K562 (cell line): ENCODE results near the gene PIK3C2G. TPM values are rescaled to one million over a fixed set of nuclear protein-coding genes. Genes with fewer than 3 reads are reported as not detected.

Experiments used
- ATAC-seq: fragments of 200-7000 bp; cut with Tn5 transposase; 3 replicates; pipeline ENCODE4 v1.9.1; 2020; ENCODE audit warnings: moderate library complexity
- BruUV-seq: library from RNA; stranded (reverse); fragments of 400-500 nt; replicated peaks from 2 replicates; lab custom pipeline; 2021; lab: Mats Ljungman, UMichigan
- CTCF ChIA-PET: fragments of 300-600 bp; formaldehyde crosslinking; extraction: SDS; loops from one replicate; lab custom pipeline; 2021; ENCODE audit warnings: low intra/inter-chr PET ratio; lab: Yijun Ruan, JAX
- POLR2A ChIA-PET: fragments of 300-600, 350-650 bp; sonication (Branson Sonifier 250); formaldehyde crosslinking; extraction: SDS; loops from one replicate; lab custom pipeline; 2021; ENCODE audit warnings: antibody characterized with exemption, inconsistent platforms; lab: Yijun Ruan, JAX
- DNase-seq, 4 experiments: peaks; one replicate each; pipeline versions ENCODE4 v3.0.0 to v3.0.0-alpha.2; 2011 to 2018; ENCODE audit warnings: low spot score in 3 of 4, mixed read lengths in 3 of 4; ENCODE audit errors: extremely low read depth in 1 of 4
- FAIRE-seq: peaks from 2 replicates; lab custom pipeline; 2011; peaks lifted over from hg19 to GRCh38; lab: Jason Lieb, UNC
- H2AFZ ChIP-seq: 2 replicates; pipeline ENCODE4 v1.6.0; 2011; ENCODE audit warnings: low read depth, low read length, control low read depth, inconsistent platforms
- H3K27ac ChIP-seq: fragments of 200-600 bp; 3 replicates; pipeline ENCODE4 v1.8.0; 2011; ENCODE audit warnings: low read depth, mild to moderate bottlenecking, control low read depth, inconsistent platforms, low read length, moderate library complexity, mixed read lengths; ENCODE audit errors: extremely low read depth
- H3K27me3 ChIP-seq, 2 experiments: fragments of 300-600 bp in 1 of 2; 2 replicates in 1 of 2; 3 replicates in 1 of 2; pipeline versions ENCODE4 v1.6.0 to v1.8.0; 2011; ENCODE audit warnings: inconsistent platforms in 2 of 2, low read length in 2 of 2, mild to moderate bottlenecking in 1 of 2, mixed read lengths in 1 of 2, moderate library complexity in 1 of 2; ENCODE audit not compliant: control insufficient read depth in 2 of 2, insufficient read depth in 2 of 2
- H3K36me3 ChIP-seq: fragments of 300-600 bp; 3 replicates; pipeline ENCODE4 v1.8.0; 2011; ENCODE audit warnings: mild to moderate bottlenecking, low read length, inconsistent platforms; ENCODE audit not compliant: control insufficient read depth, insufficient read depth
- H3K4me1 ChIP-seq, 2 experiments: fragments of 200-600 bp in 1 of 2; replicated peaks in 1 of 2; 2 replicates in 1 of 2; 3 replicates in 1 of 2; pipeline versions ENCODE4 v1.5.1 to v1.8.0; 2011; ENCODE audit warnings: inconsistent platforms in 2 of 2, low read length in 2 of 2, mild to moderate bottlenecking in 1 of 2, mixed read lengths in 1 of 2, moderate library complexity in 1 of 2; ENCODE audit not compliant: control insufficient read depth in 2 of 2, insufficient read depth in 2 of 2
- H3K4me2 ChIP-seq: 2 replicates; pipeline ENCODE4 v1.6.1; 2011; ENCODE audit warnings: low read length, control low read depth, inconsistent platforms, mixed read lengths; ENCODE audit not compliant: insufficient read depth
- H3K4me3 ChIP-seq: fragments of 200-600 bp; sonication (generic), shearing (Covaris generic); 2 replicates; pipeline ENCODE4 v1.5.1; 2016; ENCODE audit warnings: control low read depth, inconsistent platforms
- H3K79me2 ChIP-seq: fragments of 200-600 bp; 3 replicates; pipeline ENCODE4 v1.8.0; 2011; ENCODE audit warnings: low read length, inconsistent platforms; ENCODE audit not compliant: control insufficient read depth, insufficient read depth
- H3K9ac ChIP-seq, 2 experiments: 2 replicates each; pipeline versions ENCODE4 v1.6.0 to v1.6.1; 2011; ENCODE audit warnings: low read depth in 2 of 2, low read length in 2 of 2, control low read depth in 1 of 2, inconsistent platforms in 1 of 2, mild to moderate bottlenecking in 1 of 2, mixed read lengths in 1 of 2; ENCODE audit not compliant: insufficient read depth in 1 of 2
- H3K9me1 ChIP-seq: one replicate; pipeline ENCODE4 v1.6.0; 2011; ENCODE audit warnings: inconsistent platforms, mild to moderate bottlenecking, low read length, moderate library complexity; ENCODE audit not compliant: control insufficient read depth, insufficient read depth
- H3K9me3 ChIP-seq: replicated peaks from 2 replicates; pipeline ENCODE4 v1.5.1; 2011; ENCODE audit warnings: low read depth, low read length, inconsistent platforms; ENCODE audit not compliant: control insufficient read depth, insufficient read depth
- H4K20me1 ChIP-seq: replicated peaks from 2 replicates; pipeline ENCODE4 v1.6.1; 2011; ENCODE audit warnings: low read length, inconsistent platforms, mixed read lengths; ENCODE audit not compliant: control insufficient read depth, insufficient read depth
- BMI1 ChIP-seq: fragments of 150-350 bp; IDR thresholded peaks from 2 replicates; pipeline ENCODE4 v1.6.1; 2014; ENCODE audit warnings: low read length
- GATAD2A ChIP-seq: fragments of 450-650 bp; IDR thresholded peaks from 2 replicates; pipeline ENCODE4 v1.6.1; 2017
- KDM2B ChIP-seq: fragments of 250-450 bp; sonication (Bioruptor Pico); IDR thresholded peaks from 2 replicates; pipeline ENCODE4 v1.8.0; 2021; ENCODE audit warnings: mild to moderate bottlenecking, moderate library complexity
- LARP7 ChIP-seq: fragments of 450-650 bp; IDR thresholded peaks from 2 replicates; pipeline ENCODE4 v1.6.1; 2016
- MAFG ChIP-seq: fragments of 450-650 bp; conservative IDR thresholded peaks from 2 replicates; pipeline ENCODE4 v1.6.1; 2016; ENCODE audit warnings: missing genetic modification characterization, missing compliant biosample characterization
- MTA2 ChIP-seq: fragments of 450-650 bp; IDR thresholded peaks from 2 replicates; pipeline ENCODE4 v1.6.1; 2016; ENCODE audit warnings: low read depth
- SLC30A9 ChIP-seq: fragments of 250-450 bp; sonication (Bioruptor Pico); IDR thresholded peaks from 2 replicates; pipeline ENCODE4 v1.8.0; 2022; ENCODE audit warnings: mild to moderate bottlenecking, moderate library complexity
- ZBTB43 ChIP-seq: sonication (generic); formaldehyde crosslinking; IDR thresholded peaks from 2 replicates; pipeline ENCODE4 v1.8.0; 2023; ENCODE audit warnings: mild to moderate bottlenecking, missing genetic modification reagents
- ZBTB5 ChIP-seq: fragments of 450-650 bp; IDR thresholded peaks from 2 replicates; pipeline ENCODE4 v1.6.1; 2017; ENCODE audit warnings: antibody characterized with exemption
- ZNF277 ChIP-seq: fragments of 250-450 bp; sonication (Bioruptor Pico); IDR thresholded peaks from 2 replicates; pipeline ENCODE4 v1.8.0; 2022; ENCODE audit warnings: inconsistent platforms, mild to moderate bottlenecking, moderate library complexity, borderline replicate concordance
- ZNF316 ChIP-seq: fragments of 450-650 bp; IDR thresholded peaks from 2 replicates; pipeline ENCODE4 v1.6.1; 2016
- ZNF518B ChIP-seq: fragments of 250-450 bp; sonication (Bioruptor Pico); IDR thresholded peaks from 2 replicates; pipeline ENCODE4 v1.5.0; 2021; ENCODE audit warnings: mild to moderate bottlenecking, moderate library complexity
- WGBS: fragments of 100-300 bp; shearing (Covaris generic); methylation state at CpG from one replicate; pipeline ENCODE4 v1.1.6; 2016; ENCODE audit warnings: low coverage, mixed read lengths; ENCODE audit not compliant: insufficient coverage; ENCODE audit errors: missing lambda C conversion rate; 5-methylcytosine and 5-hydroxymethylcytosine counted together
- in situ Hi-C: fragments of 300-500 bp; cut with MboI; formaldehyde crosslinking; loops from 4 replicates; pipeline ENCODE4 v1.15.0; 2018; ENCODE audit warnings: inconsistent platforms, mixed read lengths
- intact Hi-C: fragments of 100-400 bp; cut with micrococcal nuclease; formaldehyde crosslinking; loops from 2 replicates; pipeline ENCODE4 v1.14.2; 2022
- polyA plus RNA-seq, 8 experiments: library from polyadenylated mRNA; depleted of rRNA in 4 of 8; stranded (reverse) in 5 of 8; unstranded in 3 of 8; fragments of >200 nt; fragmentation: Nextera tagmentation in 2 of 8; fragmentation: Illumina TruSeq in 1 of 8; extraction: Ambion mirVana in 2 of 8; extraction: Trizol in 1 of 8; gene quantifications; 2 replicates each; pipeline versions ENCODE4 v1.2.1 to v1.2.3, GENCODE V29; 2011 to 2014; ENCODE audit warnings: inconsistent platforms in 1 of 8, missing spikeins in 1 of 8
- total RNA-seq, 7 experiments: library from RNA; depleted of rRNA in 6 of 7; stranded (reverse); fragments of >200 nt in 6 of 7; fragmentation: Illumina TruSeq in 2 of 7; extraction: Trizol in 2 of 7; gene quantifications; 2 replicates each; pipeline versions ENCODE4 v1.2.1 to v1.2.3, GENCODE V29; 2011 to 2021; ENCODE audit warnings: low replicate concordance in 1 of 7

PIK3C2G gene
- total and polyA plus RNA-seq, 9 of the 15 experiments (the other 6 are each of a cell fraction or from before 2014, with no cell fraction given) = not detected

- no peaks in the 10 kb centered on the region for H3K27me3 ChIP-seq
- intact Hi-C loops = no loop called here
- POLR2A ChIA-PET = no interaction called here
- no peak overlapping the region for H3K4me3 ChIP-seq
- BruUV-seq = no TSS peak
- no peak for FAIRE-seq
- H2AFZ ChIP-seq = no peak overlapping the region
- H3K36me3 ChIP-seq = no peaks in the 10 kb centered on the region
- no peak overlapping the region for H3K27ac ChIP-seq
- H3K79me2 ChIP-seq = no peaks in the 10 kb centered on the region
- ATAC-seq = no peak
- no peaks in the 10 kb centered on the region for H3K9me1 ChIP-seq
- H3K4me2 ChIP-seq = no peak overlapping the region
- no peak for TF ChIP-seq ZNF277 (CRISPR knock-in tag)
- no peak for TF ChIP-seq ZBTB5
- no peak for TF ChIP-seq SLC30A9
- TF ChIP-seq MAFG (tag) = peak; percentile 13; the same call in 1 of the 2 replicates
- TF ChIP-seq LARP7 = no peak
- TF ChIP-seq ZBTB43 (CRISPR knock-in tag) = no peak
- TF ChIP-seq BMI1 = no peak
- 0 out of 2 replicates have a peak, but pooled peaks have one; percentile 25 for TF ChIP-seq ZNF316
- no peak for TF ChIP-seq ZNF518B (CRISPR knock-in tag)
- no peak for TF ChIP-seq MTA2
- TF ChIP-seq KDM2B (CRISPR knock-in tag) = no peak
- TF ChIP-seq GATAD2A = no peak
- H3K4me1 ChIP-seq = no peaks in the 10 kb centered on the region
- WGBS = 7% methylated on average over 2 of the region's 2 CpGs
- no peak for DNase-seq
- in situ Hi-C loops = no loop called here
- H3K9me3 ChIP-seq = no peaks in the 10 kb centered on the region
- CTCF ChIA-PET = no interaction called here
- no peak overlapping the region for H3K9ac ChIP-seq
- no peaks in the 10 kb centered on the region for H4K20me1 ChIP-seq
These were observed 163.5 kb downstream of the PIK3C2G start for GRCh38 chr12:18424857-18425256.
